ENCODE results near the gene CEBPG.

DNA sequence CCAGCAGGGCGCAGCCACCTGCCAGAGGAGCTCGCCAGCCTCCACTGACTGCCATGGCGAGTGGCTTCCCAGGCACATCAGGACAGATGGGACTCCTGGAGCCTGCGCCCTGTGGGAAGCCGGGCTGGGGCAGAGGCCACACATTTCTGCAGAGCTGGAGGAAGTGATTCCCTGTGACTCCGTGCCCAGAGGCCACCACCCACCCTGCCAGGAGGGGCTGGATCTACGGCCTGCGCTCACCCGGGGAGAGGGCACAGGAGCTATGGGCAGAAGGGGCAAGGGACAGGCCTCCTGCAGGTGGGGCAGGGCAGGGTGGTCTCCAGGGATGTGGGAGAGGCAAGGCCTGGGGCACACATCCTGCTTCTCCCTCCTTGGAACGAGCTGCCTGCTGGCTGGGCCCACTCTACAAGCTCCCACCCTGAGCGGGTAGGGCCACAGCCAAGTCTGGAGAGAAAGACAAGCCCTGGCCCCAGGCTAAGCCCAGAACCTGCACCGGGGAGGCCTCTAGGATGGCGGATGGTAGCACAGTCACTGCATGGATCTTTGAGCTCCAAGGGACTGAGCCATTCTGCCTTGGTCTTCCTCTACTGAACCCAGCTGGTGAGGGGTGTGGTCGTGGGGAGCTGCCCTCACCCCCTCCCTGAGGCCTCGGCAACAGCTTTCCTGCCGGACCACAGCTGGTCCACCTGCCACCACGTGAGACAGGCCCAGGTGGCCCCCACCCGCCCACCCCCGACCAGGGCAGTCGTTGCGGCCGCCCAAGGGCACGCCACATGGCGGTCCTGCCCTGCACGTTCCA is 40.6 kb downstream of the CEBPG start:
- no peak for TF ChIP-seq EZH2 (IDR thresholded peaks at IDR 0.05; ENCODE audit: borderline replicate concordance, insufficient read depth, low read depth, low read length, poor library complexity, severe bottlenecking)
- TF ChIP-seq, protein P1, sequence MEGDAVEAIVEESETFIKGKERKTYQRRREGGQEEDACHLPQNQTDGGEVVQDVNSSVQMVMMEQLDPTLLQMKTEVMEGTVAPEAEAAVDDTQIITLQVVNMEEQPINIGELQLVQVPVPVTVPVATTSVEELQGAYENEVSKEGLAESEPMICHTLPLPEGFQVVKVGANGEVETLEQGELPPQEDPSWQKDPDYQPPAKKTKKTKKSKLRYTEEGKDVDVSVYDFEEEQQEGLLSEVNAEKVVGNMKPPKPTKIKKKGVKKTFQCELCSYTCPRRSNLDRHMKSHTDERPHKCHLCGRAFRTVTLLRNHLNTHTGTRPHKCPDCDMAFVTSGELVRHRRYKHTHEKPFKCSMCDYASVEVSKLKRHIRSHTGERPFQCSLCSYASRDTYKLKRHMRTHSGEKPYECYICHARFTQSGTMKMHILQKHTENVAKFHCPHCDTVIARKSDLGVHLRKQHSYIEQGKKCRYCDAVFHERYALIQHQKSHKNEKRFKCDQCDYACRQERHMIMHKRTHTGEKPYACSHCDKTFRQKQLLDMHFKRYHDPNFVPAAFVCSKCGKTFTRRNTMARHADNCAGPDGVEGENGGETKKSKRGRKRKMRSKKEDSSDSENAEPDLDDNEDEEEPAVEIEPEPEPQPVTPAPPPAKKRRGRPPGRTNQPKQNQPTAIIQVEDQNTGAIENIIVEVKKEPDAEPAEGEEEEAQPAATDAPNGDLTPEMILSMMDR (IDR thresholded peaks at IDR 0.05): no peak

Data from B cell (primary cell).